Measurements from ENCODE around the gene MTAP.

- TF ChIP-seq CTCF (conservative IDR thresholded peaks at IDR 0.05; ENCODE audit: low read depth, low read length) (no peak), EZH2 (IDR thresholded peaks at IDR 0.05; ENCODE audit: low read length, unreplicated experiment) (no peak)
Observed at GRCh38 chr9:21770871-21771560, 31.4 kb upstream of the MTAP start.

Data from PC-3 (cell line).